NCI-H1105 (cell line): ENCODE data around the gene NT5C1A.

Experiments
- DNase-seq: peaks from one replicate; lab custom pipeline; 2025; lab: John Stamatoyannopoulos, UW

The NT5C1A gene

DNA sequence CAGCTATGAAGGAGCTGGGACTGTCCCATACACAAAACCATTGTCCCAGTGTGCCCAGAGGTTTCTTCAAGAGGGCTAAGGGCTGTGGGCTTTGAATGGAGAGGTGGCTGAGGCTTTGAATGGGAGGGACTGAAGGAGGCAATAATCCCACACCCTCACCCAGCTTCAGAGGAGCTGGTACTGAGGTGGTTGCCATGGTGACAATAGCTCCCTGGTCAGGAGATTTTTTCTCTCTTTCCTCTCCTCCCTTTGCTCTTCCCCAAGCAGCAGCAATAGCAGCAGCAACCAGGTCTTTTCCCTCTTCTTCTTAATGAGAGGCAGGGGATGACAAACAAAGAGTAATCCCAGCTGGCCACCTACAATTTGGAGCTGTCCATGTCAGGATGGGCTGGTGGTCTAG lies 17.7 kb upstream of the NT5C1A start:
- DNase-seq, result peak; percentile 6

DNA sequence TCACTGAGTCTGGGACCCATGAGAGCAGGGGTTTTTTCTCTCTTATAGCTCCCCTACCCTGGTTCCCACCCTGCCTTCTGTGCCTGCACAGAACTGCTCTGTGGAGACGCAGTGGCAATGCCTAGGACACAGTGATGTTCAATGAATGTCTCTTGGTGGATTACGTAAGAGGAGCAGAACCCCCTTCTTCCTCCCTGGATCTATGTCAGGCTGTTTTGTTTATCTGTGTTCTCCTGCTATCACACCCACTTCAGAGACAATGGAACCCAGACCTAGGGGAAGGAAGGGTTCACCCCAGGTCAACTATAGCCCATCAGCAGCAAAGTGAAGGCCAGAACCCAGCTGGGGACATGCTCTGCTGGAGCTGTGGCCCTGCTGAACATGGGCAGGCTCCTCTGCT lies 17.3 kb upstream of the NT5C1A start:
- no peak for DNase-seq

DNA sequence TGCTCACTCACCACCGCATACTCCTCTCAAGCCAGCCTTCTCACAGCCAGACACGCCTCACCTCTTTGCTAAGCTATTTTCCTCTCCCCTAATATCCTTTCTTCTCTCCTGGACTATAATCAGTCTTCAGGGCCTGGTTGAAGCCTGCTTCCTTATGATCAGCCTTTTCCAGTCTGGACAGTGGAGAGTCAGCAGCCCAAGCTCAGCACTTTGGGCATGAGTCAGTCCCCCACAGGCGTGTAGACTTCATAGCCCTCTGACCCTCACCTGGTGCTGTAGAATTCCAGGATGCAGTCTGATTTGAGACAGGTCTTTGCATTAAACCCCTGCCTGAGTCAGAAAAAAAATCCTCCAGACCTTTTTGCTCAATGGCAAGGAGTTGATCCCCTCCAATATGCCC lies 16.8 kb upstream of the NT5C1A start:
- DNase-seq, result no peak

DNA sequence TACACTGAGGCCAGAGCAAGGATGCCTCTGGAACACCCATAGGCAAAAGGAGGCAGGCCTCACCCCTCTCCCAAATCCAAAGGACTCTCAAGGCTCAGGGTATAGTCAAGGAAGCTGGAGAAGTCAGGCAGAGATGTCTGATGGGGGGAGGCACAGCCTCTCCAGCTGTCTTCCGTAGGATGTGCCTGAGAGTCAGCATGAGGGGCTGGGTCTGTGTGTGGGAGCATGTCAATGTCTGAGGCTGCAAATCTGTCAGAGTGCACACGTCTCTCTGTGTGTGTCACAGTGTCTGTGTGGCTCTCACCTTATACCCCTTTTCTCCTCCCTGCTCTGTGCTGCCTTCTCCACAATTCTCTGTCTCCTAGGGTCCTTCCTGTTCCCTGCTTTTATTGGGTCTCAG lies 15.3 kb upstream of the NT5C1A start:
- DNase-seq, result no peak

DNA sequence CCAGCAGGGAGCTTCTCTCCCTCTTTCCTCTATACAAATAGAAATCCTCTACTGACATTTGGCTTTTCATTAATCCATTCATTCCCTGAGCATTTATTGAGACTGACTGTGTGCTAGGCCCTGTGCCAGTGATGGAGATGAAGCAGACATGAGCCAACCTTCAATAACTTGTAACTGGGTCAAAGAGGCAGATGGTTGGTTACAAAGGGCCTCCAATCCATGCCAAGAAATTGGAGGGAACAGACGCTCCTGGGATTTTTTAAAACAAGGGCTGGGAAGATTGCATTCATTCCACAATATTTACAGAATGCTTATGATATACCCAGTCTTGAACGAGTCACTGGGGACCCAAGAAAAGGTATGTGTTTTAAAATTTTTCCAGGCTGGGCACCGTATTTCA lies 13.2 kb upstream of the NT5C1A start:
- DNase-seq, result no peak

DNA sequence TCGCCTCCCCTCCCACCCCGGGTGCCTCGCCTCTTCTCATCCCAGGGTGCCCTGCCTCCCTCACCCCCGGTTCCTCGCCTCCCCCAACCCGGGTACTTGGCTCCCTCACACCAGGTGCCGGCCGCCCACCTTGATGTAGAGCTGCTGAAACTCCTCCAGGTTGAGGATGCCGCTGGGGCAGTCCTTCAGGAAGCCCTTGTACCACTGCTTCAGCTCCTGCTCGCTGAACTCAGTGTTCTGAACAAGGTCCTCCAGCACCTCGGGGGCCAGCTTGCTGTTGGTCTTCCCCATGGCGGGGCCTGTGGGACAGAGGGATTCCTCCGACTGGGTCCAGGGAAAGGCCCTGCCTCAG lies 12.4 kb upstream of the NT5C1A start:
- DNase-seq, result no peak

DNA sequence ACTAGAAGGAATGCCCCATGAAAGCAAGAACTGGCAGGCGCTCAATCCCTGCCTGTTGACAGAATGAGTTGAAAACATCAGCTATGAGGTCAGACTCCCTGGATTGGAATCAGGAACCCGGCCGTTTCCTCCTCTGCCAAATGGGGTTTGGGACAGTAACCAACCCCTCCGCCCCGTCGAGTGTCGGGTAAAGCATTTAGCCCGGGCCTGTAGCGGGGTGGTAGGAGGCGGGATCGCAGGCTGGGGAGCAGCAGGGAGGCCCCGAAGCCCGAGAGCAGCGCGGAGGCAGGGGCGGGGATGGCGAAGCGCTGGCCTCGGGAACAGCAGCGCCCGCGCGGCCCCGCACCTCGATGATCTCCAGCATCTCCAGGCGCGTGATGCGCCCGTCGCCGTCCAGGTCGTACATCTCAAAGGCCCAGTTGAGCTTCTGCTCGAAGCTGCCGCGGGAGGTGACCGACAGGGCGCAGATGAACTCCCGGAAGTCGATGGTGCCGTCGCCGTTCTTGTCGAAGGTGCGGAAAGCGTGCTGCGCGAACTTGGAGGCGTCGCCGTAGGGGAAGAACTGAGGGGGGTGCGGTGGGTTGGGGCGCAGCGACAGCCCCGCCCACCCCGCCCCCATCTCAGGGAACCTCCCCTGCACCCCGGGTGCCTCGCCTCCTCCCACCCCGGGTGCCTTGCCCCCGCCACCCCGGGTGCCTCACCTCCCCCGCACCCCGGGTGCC lies 11.8 kb upstream of the NT5C1A start:
- no peak for DNase-seq

DNA sequence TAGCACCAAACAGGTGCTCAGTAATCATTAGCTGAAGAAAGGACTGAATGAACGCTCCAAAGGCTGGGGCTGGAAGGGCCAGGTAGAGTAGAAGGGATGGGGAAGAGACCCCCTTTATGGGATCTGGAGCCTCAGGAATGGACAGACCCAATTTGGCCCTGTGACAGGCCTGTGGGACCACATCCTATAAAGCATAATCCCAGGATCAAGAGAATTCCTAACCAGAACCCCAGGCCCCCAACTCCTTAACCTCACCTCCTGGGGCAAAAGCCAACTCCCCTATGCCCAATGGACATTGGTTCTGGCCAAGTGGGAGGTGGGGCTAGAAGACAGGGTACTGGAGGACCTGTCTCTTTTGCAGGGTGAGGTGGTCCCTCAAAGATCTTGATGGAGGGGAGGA lies 10.1 kb upstream of the NT5C1A start:
- DNase-seq, result no peak

DNA sequence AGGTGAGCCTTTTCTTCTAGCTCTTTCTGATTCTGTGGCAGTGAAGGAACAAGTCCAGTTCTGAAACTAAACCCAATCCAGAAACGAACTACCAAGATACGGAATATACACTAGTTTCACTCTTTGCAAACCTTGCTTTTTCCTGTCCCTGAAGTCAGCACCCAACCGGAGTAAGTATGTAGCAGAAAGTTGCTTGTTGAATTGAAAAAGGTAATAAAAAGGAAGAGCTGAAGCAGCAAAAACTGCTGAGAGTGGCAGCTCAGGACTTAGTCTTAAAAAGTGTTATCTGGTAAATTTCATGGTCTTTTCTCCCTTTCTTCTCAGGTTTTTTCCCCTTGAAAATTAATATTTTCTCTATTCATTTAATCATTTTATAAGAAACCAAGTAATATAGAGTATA lies 9.4 kb upstream of the NT5C1A start:
- no peak for DNase-seq

DNA sequence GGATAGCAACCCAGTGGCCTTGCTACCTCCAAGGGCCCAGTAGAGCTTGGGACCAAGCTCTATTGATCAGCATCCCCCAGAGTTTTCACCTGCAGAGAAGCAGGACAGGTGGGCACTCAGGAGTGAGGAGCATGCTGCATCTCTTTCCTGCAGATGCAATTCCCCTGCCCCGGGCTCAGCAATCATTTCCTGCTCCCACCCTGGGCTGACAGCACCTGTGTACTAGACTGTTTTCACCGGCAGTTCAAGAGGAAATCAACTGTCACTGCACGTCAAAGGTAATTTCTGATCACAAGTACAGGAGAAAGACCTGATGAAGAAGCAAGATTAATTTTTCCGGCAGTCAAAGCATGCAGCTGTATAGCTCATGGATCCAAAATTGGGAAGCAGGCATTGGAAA lies 8.8 kb upstream of the NT5C1A start:
- no peak for DNase-seq

DNA sequence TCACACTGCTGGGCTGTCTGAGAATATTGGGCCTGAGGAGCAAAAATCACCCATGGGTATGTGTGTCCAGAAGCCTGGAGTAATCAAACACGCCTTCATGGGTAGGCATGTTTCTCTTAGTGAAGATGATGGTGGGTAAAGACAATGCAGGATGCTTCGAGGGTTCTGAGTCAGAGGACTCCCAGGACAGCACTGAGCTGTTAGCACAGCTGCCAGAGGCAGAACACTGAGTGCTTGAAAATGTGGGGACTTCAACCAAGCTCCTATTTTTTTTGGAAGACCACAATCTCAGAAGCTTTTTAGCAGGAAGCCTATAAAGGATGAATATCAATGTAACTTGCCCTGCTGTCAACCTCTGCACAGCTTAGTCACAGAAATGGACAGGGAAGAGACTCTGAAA lies 7.9 kb upstream of the NT5C1A start:
- DNase-seq, result no peak

DNA sequence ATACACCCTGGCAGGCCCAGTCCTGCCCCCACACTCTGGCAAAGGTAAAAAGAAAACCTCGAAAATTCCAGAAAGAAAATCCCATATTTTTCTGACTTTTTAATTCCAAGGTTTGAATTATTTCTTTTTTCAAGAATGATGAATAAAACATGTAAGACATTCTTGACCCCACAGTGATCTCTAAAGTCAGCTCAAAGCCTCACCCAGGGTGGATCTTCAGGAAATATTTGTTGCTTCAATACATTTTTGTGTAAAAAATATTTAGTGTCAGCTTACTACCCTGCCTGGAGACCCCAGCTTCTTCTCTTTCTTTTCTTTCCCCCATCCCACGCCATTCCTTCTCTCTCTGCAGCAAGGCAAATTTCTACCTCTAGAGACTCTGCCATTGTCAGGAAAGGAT lies 7.0 kb upstream of the NT5C1A start:
- DNase-seq, result no peak

DNA sequence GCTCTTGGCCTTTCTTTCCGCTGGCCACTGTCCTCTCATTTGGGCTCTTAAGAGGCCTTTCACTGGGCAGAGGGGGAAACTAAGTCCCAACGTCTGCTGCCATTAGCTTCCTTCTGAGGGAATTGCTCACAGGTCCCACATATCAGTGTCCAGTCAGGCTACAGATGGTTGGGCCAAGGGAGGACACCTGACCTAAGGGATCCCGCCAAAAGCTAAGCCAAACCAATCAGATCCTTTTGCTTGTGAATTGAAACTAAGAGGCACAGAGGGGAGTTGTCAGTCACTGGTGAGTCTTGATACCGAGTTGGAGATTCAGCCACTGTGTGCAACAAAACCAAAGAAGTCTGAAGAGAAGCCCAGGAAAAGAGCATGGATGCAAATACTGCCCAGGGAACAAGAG lies 5.7 kb upstream of the NT5C1A start:
- DNase-seq, result no peak

DNA sequence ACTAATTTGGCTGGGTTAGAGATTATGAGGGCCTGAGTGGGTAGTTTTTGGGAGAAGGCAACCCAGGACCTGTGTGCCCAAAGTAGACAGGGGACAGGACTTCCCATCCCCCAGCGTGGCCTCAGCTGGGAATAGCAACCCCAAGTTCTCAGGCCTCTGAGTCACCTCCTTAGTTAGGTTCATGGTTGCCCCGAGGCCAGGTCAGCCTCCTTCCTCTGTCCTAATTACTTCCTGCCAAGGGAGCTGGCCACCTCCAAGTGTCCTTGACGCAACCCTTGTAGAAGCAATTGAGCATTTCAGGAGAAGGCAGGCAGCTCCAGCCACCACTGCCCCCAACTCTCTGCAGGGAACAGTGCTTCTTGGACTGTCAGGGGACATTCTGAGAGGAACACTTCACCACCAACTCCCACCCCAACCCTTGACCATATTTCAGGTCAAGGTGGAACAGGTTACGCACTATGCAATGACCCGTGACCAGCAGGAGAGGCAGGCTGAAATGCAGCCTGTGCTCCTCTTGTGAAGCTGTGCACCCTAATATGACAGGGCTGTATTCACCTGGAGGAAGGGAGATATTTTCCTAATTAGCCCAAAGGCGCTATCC lies 5.1 kb upstream of the NT5C1A start:
- DNase-seq, result no peak

DNA sequence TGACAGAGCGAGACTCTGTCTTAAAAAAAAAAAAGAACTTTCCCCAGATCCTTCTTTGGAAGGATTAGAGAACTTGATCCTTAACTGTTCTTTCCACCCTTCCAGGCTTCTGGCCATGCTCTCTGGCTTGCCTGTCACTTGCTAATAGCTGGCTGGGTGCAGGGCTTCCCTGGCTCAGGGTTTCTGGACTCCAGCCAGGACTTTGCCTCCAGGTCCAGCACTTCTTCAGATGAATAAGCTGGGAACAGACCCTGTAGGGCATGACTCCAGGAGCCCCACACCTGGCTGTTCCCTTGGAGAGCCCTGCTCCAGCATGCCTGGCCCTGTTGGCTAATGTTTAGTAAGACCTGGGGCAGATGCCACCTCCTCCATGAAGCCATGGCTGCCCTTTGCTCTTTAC lies 3.3 kb upstream of the NT5C1A start:
- peak; percentile 78 for DNase-seq

DNA sequence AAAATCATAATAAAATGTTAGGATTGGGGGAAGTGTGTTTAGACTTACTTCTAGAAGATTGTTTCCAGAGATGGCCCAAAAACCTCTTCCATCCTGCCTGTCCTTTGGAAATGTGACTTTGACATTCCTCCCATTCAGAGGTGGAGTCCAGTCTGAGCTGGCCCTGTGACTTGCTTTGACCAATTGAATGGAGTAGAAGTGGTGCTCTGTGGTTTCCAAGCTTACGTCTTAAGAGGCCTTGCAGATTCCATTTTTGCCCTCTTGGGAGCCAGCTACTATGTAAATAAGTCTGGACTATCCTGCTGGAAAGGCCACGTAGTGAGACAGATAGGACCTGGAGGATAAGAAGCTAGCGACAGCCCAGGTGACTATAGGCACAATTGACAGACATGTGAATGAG lies 1.3 kb upstream of the NT5C1A start:
- DNase-seq, result no peak

DNA sequence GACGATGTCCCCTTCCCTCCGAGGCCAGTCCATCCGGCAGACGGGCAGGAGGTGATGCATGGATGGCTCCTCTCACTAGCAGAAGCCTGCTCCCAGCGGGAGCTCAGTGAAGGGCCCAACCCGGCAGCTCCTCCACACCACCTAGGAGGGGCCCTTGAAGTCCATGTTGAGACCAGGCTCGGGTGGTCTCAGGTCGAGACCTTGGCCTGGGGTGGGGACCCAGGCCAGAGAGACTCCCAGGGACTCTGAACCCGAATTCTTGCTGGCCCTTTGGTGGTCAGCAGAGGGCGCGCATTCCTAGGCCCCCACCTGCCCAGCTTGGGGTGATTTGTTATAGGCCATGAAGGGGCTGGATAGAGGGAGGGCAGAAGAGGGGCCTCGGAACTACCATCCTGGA lies 642 bp upstream of the NT5C1A start:
- DNase-seq, result no peak

DNA sequence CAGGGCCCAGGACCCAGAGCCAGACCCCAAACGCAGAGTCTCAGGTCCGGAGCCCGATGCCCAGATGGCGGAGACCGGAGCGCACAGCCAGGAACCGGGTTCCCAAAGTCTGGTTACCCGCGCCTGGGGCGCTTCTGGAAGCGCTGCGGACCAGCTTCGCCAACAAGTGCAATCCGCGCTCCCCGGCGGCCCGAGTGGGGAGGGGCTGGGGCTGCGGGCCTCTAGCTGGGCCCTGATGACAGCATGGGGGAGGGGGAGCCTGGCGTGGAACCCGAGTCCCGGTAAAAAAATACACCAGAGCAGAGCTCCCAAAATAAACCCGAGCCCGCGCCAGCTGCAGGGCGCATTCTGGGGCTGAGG lies 494 bp downstream of the NT5C1A start:
- DNase-seq, result peak; percentile 26

DNA sequence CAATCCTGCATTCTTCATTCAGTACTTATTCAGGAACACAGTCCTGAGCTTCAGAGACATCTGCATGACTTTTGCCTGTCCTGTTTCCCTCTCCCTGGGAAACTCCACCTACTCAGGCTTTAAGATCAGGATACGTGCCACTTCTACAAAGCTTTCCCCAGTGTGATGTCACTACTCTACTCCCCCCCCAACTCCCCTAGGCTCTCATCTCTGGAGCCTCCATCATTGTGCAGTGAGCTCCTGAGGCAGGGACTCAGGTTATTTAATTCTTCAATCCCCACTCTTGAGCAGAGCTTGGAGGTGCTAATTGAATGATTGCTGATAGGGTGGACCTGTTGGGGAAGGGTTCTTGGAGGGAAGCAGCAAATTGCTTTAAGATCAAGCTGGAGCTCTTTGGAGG lies 1.2 kb downstream of the NT5C1A start:
- no peak for DNase-seq

DNA sequence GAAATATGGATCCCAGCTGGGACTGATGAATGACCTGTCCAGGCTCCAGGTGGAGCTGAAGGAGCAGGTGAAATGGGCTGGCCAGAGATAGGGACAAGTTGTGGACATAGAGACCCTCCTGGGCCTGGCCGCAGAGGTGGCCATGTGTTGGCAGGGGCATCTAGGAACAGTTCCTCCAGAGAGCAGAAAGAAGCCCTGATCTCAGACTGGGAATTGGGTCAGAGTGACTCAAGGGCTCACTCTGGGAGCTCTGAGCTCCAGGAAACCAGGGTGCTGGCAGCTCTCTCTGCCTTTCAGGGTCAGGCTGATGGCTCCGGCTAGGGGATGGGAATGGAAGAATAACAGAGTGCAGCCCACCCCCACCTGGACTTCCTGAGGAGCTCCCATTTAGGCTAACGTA lies 3.0 kb downstream of the NT5C1A start:
- DNase-seq, result no peak

DNA sequence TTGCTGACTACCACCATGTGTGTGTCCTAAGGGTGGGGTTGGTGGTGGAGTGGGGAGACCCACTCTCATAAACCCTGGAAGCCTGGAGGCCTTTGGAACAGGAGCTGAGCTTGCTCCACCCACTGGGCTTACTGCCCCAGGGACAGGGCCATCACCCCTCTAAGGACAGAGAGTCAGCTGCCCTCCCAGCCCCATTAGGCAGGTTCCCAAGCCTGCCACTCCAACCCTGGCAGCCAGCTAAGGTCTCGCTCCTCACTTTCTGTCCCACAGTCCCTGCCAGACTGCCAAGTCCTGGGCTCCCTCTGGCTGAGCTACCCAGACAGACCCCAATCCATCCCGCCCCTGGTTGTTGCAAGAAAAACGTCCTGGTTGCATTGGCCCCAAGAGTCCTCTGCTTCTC lies 3.8 kb downstream of the NT5C1A start:
- DNase-seq, result no peak

DNA sequence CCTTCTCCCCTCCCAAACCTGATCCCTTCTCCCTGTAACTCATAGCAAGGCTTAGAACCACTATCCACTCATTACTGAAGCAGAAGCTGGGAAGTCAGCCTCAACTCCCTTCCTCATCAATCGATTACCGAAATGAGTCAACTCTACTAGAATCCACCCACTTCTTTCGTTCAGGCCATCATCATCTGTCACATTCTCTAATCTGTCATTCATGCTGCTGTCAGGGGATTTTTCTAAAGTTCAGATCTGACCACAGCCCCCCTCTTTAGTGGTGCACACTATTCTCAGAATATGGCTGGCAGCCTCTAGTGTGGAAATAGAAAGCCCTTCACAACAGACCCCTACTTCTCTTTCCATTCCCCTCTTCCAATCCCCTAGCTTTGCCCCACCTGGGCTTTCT lies 5.1 kb downstream of the NT5C1A start:
- no peak for DNase-seq

DNA sequence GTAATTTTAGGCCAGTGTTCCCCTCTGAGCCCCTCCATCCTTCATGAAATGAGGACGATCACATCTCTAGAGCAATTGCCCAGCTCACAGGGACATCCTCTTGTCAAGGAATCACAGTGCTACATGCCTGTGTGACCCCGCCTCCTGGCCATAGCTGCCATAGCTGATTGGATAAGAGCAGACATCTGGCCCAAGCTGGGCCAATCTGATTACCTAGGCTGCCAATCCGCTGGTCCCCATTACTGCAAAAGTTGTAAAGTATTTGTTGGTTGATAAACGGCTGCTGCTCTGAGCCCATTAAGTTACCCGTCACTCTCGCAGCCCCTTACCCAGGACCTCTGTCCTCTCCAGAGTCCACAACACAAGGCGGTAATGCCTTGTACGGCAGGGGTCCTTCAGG lies 8.3 kb downstream of the NT5C1A start:
- no peak for DNase-seq

DNA sequence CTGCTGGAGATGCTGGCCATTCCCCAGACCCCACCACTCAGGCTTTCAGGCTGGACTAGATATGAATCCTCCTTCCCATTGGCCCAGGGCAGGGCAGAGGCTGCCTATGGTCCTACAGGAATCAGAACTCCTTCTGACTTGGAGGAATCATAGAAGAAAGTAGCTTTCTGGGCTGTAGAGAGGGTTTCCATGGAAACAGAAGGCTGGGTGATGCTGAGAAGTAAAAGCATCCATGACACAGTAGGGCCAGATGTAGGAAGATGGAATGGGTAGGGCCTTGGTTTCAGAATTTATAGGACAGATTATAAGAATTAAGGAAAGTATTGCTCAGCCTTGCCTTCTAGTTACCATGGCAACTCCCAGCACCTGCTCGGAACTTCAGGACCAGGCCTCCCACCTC lies 9.0 kb downstream of the NT5C1A start:
- DNase-seq, result no peak

DNA sequence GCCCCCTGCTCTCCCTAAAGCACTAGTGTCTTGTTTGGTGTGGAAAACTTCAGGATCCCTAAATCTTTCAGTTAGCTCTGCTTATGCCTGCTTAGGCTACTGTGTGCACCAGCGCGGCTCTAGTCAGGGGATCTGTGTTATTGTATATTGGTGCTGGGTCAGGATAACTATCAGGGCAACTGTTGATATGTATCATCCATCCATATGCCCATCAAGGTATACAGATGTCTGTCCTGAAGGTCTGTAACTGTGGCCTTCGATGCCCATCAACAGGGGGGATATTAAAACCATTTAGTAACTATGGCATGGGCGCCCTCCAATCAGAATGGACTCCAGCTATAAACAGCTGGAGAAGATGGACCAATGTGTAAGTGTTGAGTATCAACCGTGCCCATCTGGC lies 12.4 kb downstream of the NT5C1A start:
- DNase-seq, result no peak
